ENCODE data around the gene JAK3.

Gene JAK3

DNA sequence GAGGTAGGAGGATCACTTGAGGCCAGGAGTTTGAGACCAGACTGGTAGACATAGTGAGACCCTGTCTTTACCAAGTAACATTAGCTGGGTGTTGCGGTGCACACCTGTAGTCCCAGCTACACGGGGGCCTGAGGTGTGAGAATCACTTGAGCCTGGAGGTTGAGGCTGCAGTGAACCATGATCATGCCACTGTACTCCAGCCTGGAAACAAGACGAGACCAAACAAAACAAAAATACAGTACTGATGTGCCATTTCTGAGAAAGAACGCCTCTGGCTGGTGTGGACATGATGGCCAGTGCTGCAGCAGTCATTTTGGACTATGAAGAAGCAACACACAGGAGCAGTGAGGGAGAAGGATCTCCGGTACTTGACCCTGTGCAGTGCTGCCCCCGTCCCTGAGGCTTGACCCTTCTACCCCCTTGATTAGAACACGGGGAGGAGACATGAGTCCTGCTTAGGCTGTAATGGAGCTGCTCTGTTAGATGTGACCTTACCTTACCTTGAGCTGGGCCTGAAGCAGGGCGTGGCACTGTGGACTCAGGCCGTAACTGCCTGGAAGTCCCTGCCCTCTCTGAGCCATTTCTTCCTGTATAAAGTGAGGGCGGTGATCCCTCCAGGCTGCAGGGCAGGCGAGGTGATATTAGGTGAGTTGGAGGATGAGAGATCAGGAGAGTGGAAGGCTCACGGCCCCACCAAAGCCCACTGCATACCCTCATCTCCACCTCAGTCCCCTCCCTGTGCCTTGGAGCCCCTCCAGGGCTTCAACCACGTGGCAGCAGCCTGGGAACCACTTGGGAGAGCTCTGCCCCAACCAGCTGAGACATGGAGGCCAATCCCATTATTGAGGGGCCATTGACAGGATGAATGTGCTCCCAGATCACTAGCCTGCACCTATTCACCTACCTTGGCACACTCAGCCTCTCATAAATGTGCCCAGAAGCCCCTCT is 17.9 kb upstream of the JAK3 start:
- DNase-seq = no peak

- DNase-seq = no peak
Measured at GRCh38 chr19:17863520-17864182, 15.9 kb upstream of the JAK3 start.

DNA sequence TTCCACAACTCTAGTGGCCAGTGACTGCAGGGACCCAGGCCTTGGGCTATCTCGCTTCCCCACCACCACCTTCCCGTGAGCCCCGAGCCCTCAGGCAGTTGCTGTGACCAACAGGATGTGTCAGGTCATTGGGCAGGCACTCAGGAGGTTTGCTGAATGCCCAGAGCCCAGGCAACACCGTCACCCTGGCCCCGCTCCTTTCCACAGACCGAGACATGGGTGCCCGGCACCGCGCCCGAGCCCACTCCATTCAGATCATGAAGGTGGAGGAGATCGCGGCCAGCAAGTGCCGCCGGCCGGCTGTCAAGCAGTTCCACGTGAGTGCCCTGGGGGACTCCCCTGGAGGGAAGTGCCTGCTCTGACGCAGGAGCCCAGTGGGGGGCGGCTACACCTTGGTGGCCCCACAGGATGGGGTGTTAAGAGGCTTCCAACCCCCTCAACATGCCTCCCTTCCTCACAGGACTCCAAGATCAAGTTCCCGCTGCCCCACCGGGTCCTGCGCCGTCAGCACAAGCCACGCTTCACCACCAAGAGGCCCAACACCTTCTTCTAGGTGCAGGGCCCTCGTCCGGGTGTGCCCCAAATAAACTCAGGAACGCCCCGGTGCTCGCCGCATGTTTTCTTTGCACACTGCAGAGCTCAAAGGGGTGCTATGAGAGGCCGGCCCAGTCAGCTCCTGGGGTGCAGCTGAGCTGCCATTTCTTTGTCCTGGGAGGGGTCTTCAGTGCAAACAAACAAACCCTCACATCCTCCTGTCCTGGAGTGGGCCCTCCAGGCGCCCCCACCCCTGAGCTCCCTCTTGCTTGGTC is 15.1 kb upstream of the JAK3 start:
- DNase-seq = no peak

DNA sequence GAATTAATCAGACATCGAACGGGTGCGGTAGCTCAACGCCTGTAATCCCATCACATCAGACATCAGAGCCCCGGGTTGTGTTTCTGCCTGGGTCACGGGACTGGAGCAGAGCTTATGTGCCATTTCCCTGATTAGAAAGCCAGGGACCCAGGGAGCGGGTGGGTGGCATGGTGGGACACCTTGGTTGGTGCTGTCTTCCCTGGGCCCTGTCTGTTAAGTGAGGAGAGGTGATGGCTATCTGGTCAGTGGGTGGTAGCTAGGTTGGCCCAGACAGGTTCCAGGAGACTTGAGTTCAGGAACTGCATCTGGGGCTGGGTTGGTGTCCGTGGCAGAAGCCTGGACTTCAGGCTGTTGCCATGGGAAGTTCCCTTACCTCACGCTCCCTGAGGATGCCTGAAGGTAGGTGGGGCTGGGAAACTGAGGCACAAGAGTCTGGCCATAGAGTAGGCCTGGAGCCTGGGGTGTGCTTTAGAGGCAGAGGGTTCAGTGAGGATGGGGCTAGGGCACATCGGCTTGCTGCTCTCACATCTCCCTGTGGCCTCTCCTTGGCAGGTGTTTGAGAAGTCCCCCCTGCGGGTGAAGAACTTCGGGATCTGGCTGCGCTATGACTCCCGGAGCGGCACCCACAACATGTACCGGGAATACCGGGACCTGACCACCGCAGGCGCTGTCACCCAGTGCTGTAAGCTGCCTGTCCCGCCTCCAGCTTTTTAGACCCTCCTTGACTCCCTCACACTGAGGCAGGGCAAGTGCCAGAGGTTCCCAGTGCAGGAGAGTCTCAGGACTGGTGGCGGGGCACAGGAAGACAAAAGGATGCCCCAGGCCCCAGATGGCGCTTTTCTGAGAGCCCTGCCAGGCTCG is 14.0 kb upstream of the JAK3 start:
- no peak for DNase-seq

GRCh38 chr19:17860993-17861360 is 13.2 kb upstream of the JAK3 start:
- no peak for DNase-seq

DNA sequence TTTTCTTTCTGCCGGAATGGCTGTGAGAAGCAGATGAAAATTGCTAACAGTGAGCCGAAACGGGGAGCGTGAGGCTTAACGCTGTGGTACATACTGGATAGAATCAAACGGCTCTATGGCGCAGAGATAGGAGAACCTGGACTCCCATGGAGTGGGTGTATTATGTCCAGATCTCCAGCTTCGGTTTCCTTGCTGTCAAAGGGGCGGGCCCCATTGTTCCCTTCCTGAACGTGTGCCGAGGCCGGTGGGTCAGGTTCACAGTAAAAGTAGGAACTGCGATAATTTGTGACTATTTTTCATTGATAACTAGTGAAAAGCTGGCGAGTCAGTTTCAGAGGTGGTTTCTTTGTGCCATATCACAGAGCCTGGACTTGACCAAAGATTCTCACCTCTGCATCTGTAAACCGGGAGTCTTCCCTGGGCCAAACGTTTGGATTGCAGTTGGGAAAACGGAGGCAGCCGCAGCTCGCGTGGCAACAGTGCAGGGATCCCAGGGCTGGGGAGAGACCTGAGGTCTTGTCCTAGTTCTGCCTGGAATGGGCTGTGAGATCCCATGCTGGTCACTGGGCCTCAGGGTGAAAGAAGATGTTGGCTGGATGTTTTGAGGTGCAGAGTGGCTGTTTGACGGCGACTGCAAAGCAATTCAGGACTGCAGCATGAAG is 12.7 kb upstream of the JAK3 start:
- no peak for DNase-seq

DNA sequence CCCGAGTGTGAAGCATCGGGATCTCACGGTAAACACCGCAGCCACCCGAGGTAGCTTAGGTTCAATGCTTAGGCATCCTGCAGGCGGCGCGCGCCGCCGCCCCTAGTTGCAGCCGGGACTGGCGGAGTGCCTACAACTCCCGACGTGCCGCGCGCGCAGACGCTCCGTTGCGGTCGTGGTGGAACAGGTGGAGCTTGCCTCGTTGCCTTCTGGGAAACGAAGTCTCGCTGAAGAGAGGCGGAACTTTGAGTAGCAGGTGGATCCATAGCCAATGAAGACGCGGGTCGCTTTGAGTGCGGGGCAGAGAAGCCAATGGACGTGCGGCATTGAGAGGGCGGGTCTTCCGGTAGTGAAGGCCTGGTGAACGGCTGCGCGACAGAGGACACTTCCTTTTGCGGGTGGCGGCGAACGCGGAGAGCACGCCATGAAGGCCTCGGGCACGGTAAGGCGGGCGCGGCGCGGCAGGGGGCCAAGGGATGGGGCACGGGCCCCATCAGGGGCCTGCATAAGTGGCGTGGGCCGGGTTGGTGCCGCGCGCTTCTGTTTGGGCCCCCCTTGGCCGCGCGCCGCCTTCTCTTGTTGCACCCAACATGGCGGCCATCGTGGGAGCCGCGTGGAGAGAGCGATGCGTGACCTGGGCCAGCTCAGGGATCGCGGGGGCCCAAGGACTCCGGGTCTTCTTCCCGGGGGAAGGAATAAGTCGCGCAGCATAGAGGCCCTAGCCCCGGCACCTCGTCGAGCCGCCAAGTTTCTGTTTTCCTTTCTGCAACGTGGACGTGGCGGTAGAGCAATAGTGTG is 11.9 kb upstream of the JAK3 start, which contains the start of gene RPL18A:
Gene RPL18A, plus strand, starts transcription at position 378 of the 798 bp plus-strand sequence. Its CDS starts 47 bp downstream, at position 425.
- DNase-seq = peak; percentile 90

DNA sequence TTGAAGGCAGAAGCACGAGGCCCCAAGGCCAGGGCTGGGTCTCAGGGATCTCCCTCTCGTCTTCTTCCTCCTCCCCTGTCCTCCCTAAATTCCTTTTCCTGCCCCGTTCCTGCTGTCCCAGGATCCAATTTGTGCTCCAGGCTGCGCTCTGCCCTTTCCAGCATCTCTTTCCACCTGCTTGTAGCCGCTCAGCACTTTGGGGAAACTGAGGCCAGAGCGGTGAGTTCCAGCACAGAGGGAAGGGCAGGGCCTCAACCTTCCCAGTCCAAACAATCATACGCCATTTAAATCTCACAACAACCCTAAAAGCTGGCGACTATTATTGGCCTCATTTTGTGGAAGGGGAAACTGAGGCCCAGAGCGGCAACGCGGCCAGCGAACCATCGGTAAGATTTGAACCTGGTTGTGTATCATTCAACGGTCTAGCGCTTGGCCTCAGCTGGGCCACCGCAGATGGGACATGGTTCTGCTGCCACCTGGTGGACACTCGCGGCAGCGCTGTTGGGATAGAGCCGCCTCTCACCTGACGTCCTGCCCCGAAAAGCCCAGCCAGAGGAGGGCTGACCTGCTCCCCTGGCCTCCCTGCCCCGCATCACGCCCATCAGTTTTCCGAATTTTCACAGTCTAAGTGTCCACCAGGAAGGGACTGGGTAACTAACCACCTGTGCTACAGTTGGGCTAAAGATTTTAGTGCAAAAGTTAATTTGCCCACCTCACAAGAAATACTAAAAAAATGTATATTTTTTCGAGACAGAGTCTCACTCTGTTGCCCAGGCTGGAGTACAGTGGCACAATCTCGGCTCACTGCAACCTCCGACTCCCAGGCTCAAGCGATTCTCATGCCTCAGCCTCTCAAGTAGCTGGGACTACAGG is 7.7 kb upstream of the JAK3 start:
- peak; percentile 48 for DNase-seq

GRCh38 chr19:17854061-17854460 is 6.3 kb upstream of the JAK3 start:
- no peak for DNase-seq

DNA sequence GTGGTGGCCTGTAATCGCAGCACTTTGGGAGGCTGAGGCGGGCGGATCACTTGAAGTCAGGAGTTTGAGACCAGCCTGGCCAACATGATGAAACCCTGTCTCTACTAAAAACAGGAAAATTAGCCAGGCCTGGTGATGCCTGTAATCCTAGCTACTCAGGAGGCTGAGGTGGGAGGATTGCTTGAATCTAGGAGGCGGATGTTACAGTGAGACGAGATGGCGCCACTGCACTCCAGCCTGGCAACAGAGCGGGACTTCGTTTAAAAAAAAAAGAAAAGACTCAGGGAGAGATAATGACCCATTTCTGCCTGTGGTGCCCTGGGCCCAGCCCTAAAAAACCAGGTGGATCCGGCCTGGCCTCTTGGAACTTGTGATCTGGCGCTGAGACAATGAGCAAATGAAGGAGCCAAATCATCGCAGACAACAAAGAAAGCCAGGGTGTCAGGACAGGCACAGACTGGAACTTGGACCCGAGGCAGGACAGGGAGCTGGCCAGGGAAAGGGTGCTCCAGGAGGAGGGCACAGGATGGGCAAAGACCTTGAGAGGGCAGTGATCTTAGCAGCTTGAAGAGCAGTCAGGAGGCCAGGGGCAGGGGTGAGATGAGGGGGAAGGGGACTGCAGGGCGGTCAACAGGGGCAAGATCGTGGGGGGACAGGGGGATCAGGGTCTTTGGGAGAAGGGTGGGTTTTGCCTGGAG is 962 bp upstream of the JAK3 start:
- no peak for DNase-seq

DNA sequence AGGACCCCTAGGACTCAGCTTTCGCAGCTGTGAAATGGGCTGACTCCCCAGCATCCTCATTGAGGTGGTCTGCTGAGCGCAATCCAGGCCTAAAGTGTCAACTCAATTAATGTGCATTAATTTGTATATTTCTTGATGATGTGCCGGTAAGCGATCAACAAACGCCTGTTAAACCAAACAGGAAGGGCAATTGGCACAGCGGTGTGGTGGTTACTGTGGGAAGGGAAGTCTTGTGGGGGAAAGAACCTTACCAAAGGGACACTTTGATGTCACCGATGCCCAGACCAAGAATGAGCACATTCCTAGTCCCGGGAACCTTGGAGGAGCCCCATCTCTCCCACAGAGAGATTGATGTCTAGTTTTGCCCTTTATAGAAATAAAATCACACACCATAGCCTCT is 1.6 kb downstream of the JAK3 start:
- DNase-seq = no peak

DNA sequence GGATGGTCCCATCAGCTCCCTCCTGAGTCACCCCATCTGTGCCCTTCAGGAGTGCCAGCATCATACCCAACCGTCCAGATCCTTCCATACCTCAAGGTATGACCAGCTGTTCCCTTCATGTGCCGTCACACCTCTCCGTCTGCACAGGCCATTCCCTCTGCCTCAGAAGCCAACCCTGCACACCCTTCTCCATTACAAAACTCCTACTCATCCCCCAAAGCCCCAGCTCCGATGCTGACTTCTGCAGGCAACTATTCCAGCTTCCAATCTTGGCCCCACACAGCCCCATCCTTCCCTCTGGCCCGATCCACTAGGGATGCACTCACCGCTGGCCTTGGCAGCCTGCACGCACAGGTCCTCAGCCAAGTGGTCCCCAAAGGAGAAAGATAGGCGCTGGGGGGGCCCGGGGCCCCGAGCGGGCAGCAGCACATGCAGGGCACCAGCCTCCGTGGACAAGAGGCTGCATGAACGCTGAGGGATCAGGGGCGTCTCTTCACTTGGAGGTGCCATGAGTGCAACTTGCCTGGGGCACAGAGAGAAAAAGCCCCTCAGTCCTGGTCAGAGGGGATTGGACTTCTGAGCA is 3.8 kb downstream of the JAK3 start:
- no peak for DNase-seq

DNA sequence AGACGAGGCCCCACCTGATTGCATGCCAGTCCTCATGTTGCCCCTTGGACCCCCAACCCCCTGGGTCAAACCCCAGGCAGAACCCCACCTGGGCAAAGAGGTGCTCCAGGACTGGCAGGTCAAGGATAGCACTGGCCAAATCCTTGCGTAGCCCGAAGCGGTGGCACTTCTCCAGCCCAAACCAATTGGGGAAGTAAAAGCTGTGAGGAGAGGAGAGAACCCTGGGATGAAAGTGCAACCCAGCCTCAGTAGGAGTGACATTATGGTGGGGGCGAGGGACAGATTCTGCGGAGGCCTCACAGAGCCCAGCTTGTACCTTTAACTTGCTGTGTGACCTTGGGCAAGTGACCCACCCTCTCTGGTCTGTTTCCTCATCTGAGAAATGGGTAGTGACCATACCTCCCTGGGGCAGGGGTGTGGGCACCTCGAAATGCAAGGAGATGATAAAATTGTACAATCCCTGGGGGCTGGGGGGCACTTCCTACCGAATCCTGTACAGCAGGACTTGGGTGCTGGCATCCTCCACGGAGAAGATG is 4.4 kb downstream of the JAK3 start:
- no peak for DNase-seq

- no peak for DNase-seq
Measured at GRCh38 chr19:17842663-17843291, 5.0 kb downstream of the JAK3 start.

DNA sequence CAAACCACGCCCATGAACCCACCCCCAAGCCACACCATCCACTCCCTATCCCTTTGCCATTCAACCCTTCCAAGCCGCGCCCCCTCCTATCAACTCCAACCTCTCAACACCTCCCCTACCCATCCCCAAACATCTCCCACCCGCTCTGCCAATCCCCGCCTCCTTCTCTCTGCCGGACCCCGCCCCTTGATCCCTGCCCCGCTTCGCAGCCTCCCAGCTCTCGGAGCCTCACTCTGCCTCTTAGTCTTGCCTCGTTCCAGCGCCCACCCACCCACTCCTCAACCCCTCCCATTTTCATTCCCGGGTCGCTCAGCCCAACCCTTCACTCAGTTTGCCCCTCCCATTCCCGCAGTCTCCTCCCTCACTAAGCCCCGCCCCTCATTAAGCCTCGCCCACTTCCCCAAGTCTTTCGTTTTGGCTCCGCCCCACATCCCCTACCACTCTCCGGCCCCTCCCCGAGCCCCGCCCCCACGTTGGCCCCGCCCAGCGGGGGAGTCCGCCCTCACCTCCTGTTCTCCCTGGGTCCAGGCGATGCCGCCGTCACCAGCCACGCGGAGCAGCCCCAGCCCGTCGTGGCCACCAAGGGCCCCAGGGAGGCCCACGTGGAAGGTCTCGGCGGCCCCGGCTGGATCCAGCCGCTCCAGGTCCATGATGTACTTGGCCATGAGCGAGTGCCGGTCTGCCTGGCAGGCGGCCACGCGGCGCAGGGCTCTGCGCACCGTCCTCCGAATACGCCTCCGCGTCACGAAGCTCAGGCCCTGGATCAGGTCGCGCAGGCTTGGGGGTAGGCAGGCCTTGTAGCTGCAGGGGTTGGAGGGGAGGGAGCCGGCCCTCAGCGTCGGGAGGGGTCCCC is 5.7 kb downstream of the JAK3 start:
- DNase-seq = peak; percentile 62

DNA sequence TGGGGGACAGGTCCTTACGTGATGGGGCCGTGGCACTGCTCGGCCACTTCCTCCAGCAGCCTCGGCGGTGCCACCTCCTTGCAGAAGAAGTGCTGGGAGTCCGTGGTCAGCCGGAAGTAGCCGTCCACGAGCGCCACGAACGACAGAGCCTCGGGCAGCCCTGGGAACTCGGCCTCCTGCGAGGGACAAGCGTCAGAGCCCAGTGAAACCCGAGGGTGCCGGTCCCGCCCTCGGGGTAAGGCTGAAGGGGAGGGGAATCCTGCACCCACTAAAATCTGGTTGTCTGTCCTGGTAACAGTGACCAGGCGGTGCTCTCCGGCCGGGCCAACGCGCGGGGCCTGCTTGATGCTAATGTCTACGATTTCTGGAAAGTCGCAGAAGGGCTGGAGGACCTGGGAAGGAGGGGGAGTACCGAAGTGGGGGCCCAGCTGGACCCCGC is 6.4 kb downstream of the JAK3 start:
- no peak for DNase-seq

- no peak for DNase-seq
Measured at GRCh38 chr19:17840019-17840418, 7.8 kb downstream of the JAK3 start.

Data from NCI-H748 treated with DMSO at 0.1 percent for 48 hours (cell line).